Epithelial cell of esophagus (primary cell): ENCODE measurements around the gene RPIA.

Experiments used
- DNase-seq: peaks from one replicate; pipeline ENCODE4 v3.0.0; 2010; ENCODE audit warnings: low read depth
- H3K4me3 ChIP-seq: 2 replicates; pipeline ENCODE4 v1.5.1; 2011; ENCODE audit warnings: mild to moderate bottlenecking, low read length, control low read depth
- CTCF ChIP-seq: IDR thresholded peaks from 2 replicates; pipeline ENCODE4 v1.5.1; 2011; ENCODE audit warnings: low read depth, mild to moderate bottlenecking, low read length, control low read depth, inconsistent platforms; ENCODE audit not compliant: insufficient read depth; ENCODE audit errors: missing control alignments

Gene RPIA

GRCh38 chr2:88729061-88729745, 37.7 kb downstream of the RPIA start:
- no peak overlapping the region for H3K4me3 ChIP-seq
- DNase-seq, result peak; percentile 15
- TF ChIP-seq CTCF, result no peak

- no peak overlapping the region for H3K4me3 ChIP-seq
- DNase-seq, result peak; percentile 51
- TF ChIP-seq CTCF, result no peak
Measured at GRCh38 chr2:88733155-88733902, 41.9 kb downstream of the RPIA start.

GRCh38 chr2:88735133-88735532, 43.7 kb downstream of the RPIA start:
- DNase-seq, result no peak
- H3K4me3 ChIP-seq, result no peak overlapping the region
- TF ChIP-seq CTCF, result no peak

- no peak for TF ChIP-seq CTCF
- DNase-seq, result peak; percentile 55
- H3K4me3 ChIP-seq, result no peak overlapping the region
Measured at GRCh38 chr2:88735853-88736252, 44.4 kb downstream of the RPIA start.

- no peak overlapping the region for H3K4me3 ChIP-seq
- no peak for TF ChIP-seq CTCF
- no peak for DNase-seq
Measured at GRCh38 chr2:88736437-88736836, 45.0 kb downstream of the RPIA start.

- DNase-seq, result peak; percentile 18
Measured at GRCh38 chr2:88737385-88737784, 45.9 kb downstream of the RPIA start.

More at GRCh38 chr2:88737385-88737784, 45.9 kb downstream of the RPIA start:
- H3K4me3 ChIP-seq, result no peak overlapping the region
- no peak for TF ChIP-seq CTCF
